Loucy (cell line): ENCODE data around the gene SUPT20H.

ENCODE experiments used
- H2AFZ ChIP-seq: fragments of 200-600 bp; sonication (generic); 2 replicates; pipeline ENCODE4 v1.6.0; 2016; ENCODE audit warnings: antibody characterized with exemption, mild to moderate bottlenecking, low read length, moderate library complexity
- H3F3A ChIP-seq: fragments of 200-600 bp; 2 replicates; pipeline ENCODE4 v1.6.0; 2016; ENCODE audit warnings: antibody characterized with exemption, low read depth, mild to moderate bottlenecking
- H3K27me3 ChIP-seq: fragments of 200-600 bp; sonication (generic); 2 replicates; pipeline ENCODE4 v1.6.1; 2014; ENCODE audit warnings: low read length, mild to moderate bottlenecking; ENCODE audit not compliant: insufficient read depth, poor library complexity, severe bottlenecking
- H3K36me3 ChIP-seq: fragments of 200-600 bp; sonication (generic); 2 replicates; pipeline ENCODE4 v1.6.1; 2016; ENCODE audit warnings: low read length; ENCODE audit not compliant: insufficient read depth
- H3K4me1 ChIP-seq: fragments of 200-600 bp; sonication (generic); 2 replicates; pipeline ENCODE4 v1.5.1; 2014; ENCODE audit warnings: low read length, mild to moderate bottlenecking; ENCODE audit not compliant: insufficient read depth, poor library complexity, severe bottlenecking
- H3K4me2 ChIP-seq: fragments of 200-600 bp; sonication (generic); 2 replicates; pipeline ENCODE4 v1.6.0; 2014; ENCODE audit warnings: antibody characterized with exemption, low read length, low read depth, mild to moderate bottlenecking; ENCODE audit not compliant: poor library complexity, severe bottlenecking
- H3K4me3 ChIP-seq: fragments of 200-600 bp; sonication (generic); 2 replicates; pipeline ENCODE4 v1.5.1; 2014; ENCODE audit warnings: low read length, mild to moderate bottlenecking, mixed read lengths; ENCODE audit not compliant: poor library complexity, severe bottlenecking
- H3K79me2 ChIP-seq: fragments of 200-600 bp; sonication (generic); 2 replicates; pipeline ENCODE4 v1.6.1; 2014; ENCODE audit warnings: low read length; ENCODE audit not compliant: insufficient read depth
- H3K9ac ChIP-seq: fragments of 200-600 bp; sonication (generic); 2 replicates; pipeline ENCODE4 v1.6.0; 2014; ENCODE audit warnings: mild to moderate bottlenecking, low read depth, low read length, moderate library complexity; ENCODE audit not compliant: poor library complexity, severe bottlenecking
- H3K9me2 ChIP-seq: fragments of 200-600 bp; sonication (generic); replicated peaks from 2 replicates; pipeline ENCODE4 v1.6.1; 2016; ENCODE audit warnings: low read depth, low read length, mixed read lengths
- H3K9me3 ChIP-seq: fragments of 200-600 bp; sonication (generic); 2 replicates; pipeline ENCODE4 v1.6.1; 2014; ENCODE audit warnings: mild to moderate bottlenecking, antibody characterized with exemption, low read length, low read depth; ENCODE audit not compliant: insufficient read depth
- H4K20me1 ChIP-seq: fragments of 200-600 bp; sonication (generic); 2 replicates; pipeline ENCODE4 v1.6.0; 2014; ENCODE audit warnings: antibody characterized with exemption, low read length, mild to moderate bottlenecking; ENCODE audit not compliant: insufficient read depth, poor library complexity, severe bottlenecking
- CTCF ChIP-seq: fragments of 200-600 bp; sonication (generic); conservative IDR thresholded peaks from 2 replicates; pipeline ENCODE4 v1.5.1; 2014; ENCODE audit warnings: mild to moderate bottlenecking, antibody characterized with exemption, low read length
- EZH2phosphoT487 ChIP-seq: fragments of 200-600 bp; IDR thresholded peaks from 2 replicates; pipeline ENCODE4 v1.6.1; 2018; ENCODE audit warnings: antibody characterized with exemption, mild to moderate bottlenecking, moderate library complexity, borderline replicate concordance

SUPT20H gene

GRCh38 chr13:36997716-36998427, 61.6 kb downstream of the SUPT20H start:
- H3K4me3 ChIP-seq: peak overlapping the region; percentile 95
- H3K4me1 ChIP-seq: peaks cover 44% of the 10 kb centered on the region
- H3K27me3 ChIP-seq: no peaks in the 10 kb centered on the region
- H3K4me2 ChIP-seq: peak overlapping the region; percentile 98
- H3K36me3 ChIP-seq: peaks cover 23% of the 10 kb centered on the region
- TF ChIP-seq EZH2phosphoT487 (no peak), CTCF (no peak)
- no peaks in the 10 kb centered on the region for H3K9me3 ChIP-seq
- H2AFZ ChIP-seq: no peak overlapping the region; the same call in 1 of the 2 replicates
- H4K20me1 ChIP-seq: peaks cover 48% of the 10 kb centered on the region
- 0 out of 2 replicates have a peak, but pooled peaks cover 3% of the 10 kb centered on the region for H3F3A ChIP-seq
- peak overlapping the region; percentile 99 for H3K9ac ChIP-seq
- H3K79me2 ChIP-seq: peaks cover 64% of the 10 kb centered on the region
- no peaks in the 10 kb centered on the region for H3K9me2 ChIP-seq

GRCh38 chr13:36992362-36992761, 67.1 kb downstream of the SUPT20H start:
- Histone ChIP-seq H3K9ac (no peak overlapping the region), H3K36me3 (peaks cover 60% of the 10 kb centered on the region), H2AFZ (no peak overlapping the region), H3K9me3 (no peaks in the 10 kb centered on the region), H3F3A (no peaks in the 10 kb centered on the region), H3K27me3 (no peaks in the 10 kb centered on the region), H3K4me2 (no peak overlapping the region), H3K9me2 (no peaks in the 10 kb centered on the region), H3K4me1 (peaks cover 16% of the 10 kb centered on the region), H4K20me1 (peaks cover 18% of the 10 kb centered on the region), H3K79me2 (peaks cover 31% of the 10 kb centered on the region), H3K4me3 (no peak overlapping the region)
- no peak for TF ChIP-seq CTCF
- no peak for TF ChIP-seq EZH2phosphoT487

GRCh38 chr13:36986462-36987240, 72.8 kb downstream of the SUPT20H start:
- no peak for TF ChIP-seq EZH2phosphoT487
- TF ChIP-seq CTCF: no peak
- Histone ChIP-seq H3K27me3 (no peaks in the 10 kb centered on the region), H3K9ac (no peak overlapping the region), H3K79me2 (peaks cover 6% of the 10 kb centered on the region; the same call in 1 of the 2 replicates), H3K9me2 (no peaks in the 10 kb centered on the region), H3K4me3 (no peak overlapping the region), H3K9me3 (no peaks in the 10 kb centered on the region), H3K4me1 (no peaks in the 10 kb centered on the region), H3K4me2 (no peak overlapping the region), H3F3A (no peaks in the 10 kb centered on the region), H3K36me3 (peaks cover 79% of the 10 kb centered on the region), H4K20me1 (no peaks in the 10 kb centered on the region), H2AFZ (no peak overlapping the region)
